Measurements from ENCODE around the gene ADAP1. TPM values are rescaled to one million over a fixed set of nuclear protein-coding genes. Genes with fewer than 3 reads are reported as not detected.

ADAP1 gene
- total RNA-seq, 1 experiment from 2014 or later = 31.2 TPM

- no TSS peak for BruUV-seq (replicated peaks)
- H3K4me1 ChIP-seq (ENCODE audit: insufficient read depth, low read length) = no peaks in the 10 kb centered on the region
- TF ChIP-seq EZH2phosphoT487 (IDR thresholded peaks at IDR 0.05; ENCODE audit: borderline replicate concordance, low read length) (no peak), EZH2 (IDR thresholded peaks at IDR 0.05; ENCODE audit: low read length, unreplicated experiment) (no peak), CTCF (conservative IDR thresholded peaks at IDR 0.05; ENCODE audit: low read depth, low read length) (no peak)
- no peaks in the 10 kb centered on the region for H3K27me3 ChIP-seq (ENCODE audit: low read length)
- no peak overlapping the region for H3K27ac ChIP-seq (ENCODE audit: low read length)
- POLR2A ChIA-PET (ENCODE audit: unreplicated experiment) = no interaction called here
- H3K9me3 ChIP-seq (ENCODE audit: low read length) = no peaks in the 10 kb centered on the region
- H3K79me2 ChIP-seq (ENCODE audit: low read length) = no peaks in the 10 kb centered on the region
- H3F3A ChIP-seq (ENCODE audit: low read length, unreplicated experiment) = no peaks in the 10 kb centered on the region
- H2AFZ ChIP-seq (ENCODE audit: low read length) = no peak overlapping the region
- intact Hi-C loops (cut with micrococcal nuclease) = no loop called here
- H3K4me2 ChIP-seq (ENCODE audit: low read length) = no peak overlapping the region
- H3K4me3 ChIP-seq (ENCODE audit: low read length) = no peak overlapping the region
- no peaks in the 10 kb centered on the region for H4K20me1 ChIP-seq (ENCODE audit: low read length)
- DNase-seq (no peak), ATAC-seq (no peak)
- no peaks in the 10 kb centered on the region for H3K9me2 ChIP-seq (replicated peaks; ENCODE audit: low read length)
- no peak overlapping the region for H3K9ac ChIP-seq (ENCODE audit: low read length)
- H3K36me3 ChIP-seq (ENCODE audit: low read depth, low read length) = no peaks in the 10 kb centered on the region
- CTCF ChIA-PET = no interaction called here
These were observed 43.2 kb upstream of the ADAP1 start for GRCh38 chr7:997404-998395.

- no peaks in the 10 kb centered on the region for H3K36me3 ChIP-seq (ENCODE audit: low read depth, low read length)
- H3K4me3 ChIP-seq (ENCODE audit: low read length) = no peak overlapping the region
- no peak overlapping the region for H3K4me2 ChIP-seq (ENCODE audit: low read length)
- no peak overlapping the region for H3K9ac ChIP-seq (ENCODE audit: low read length)
- H3K9me2 ChIP-seq (replicated peaks; ENCODE audit: low read length) = no peaks in the 10 kb centered on the region
- DNase-seq (no peak), ATAC-seq (no peak)
- H3K9me3 ChIP-seq (ENCODE audit: low read length) = no peaks in the 10 kb centered on the region
- no peak overlapping the region for H3K27ac ChIP-seq (ENCODE audit: low read length)
- no peak overlapping the region for H2AFZ ChIP-seq (ENCODE audit: low read length)
- TF ChIP-seq EZH2 (IDR thresholded peaks at IDR 0.05; ENCODE audit: low read length, unreplicated experiment) = no peak
- no peaks in the 10 kb centered on the region for H4K20me1 ChIP-seq (ENCODE audit: low read length)
- H3K27me3 ChIP-seq (ENCODE audit: low read length) = no peaks in the 10 kb centered on the region
- no TSS peak for BruUV-seq (replicated peaks)
- H3K79me2 ChIP-seq (ENCODE audit: low read length) = no peaks in the 10 kb centered on the region
- intact Hi-C loops (cut with micrococcal nuclease) = no loop called here
- H3F3A ChIP-seq (ENCODE audit: low read length, unreplicated experiment) = no peaks in the 10 kb centered on the region
- ChIA-PET CTCF (no interaction called here), POLR2A (ENCODE audit: unreplicated experiment) (no interaction called here)
- H3K4me1 ChIP-seq (ENCODE audit: insufficient read depth, low read length) = no peaks in the 10 kb centered on the region
These were observed 41.8 kb upstream of the ADAP1 start for GRCh38 chr7:996079-996872.

- ChIA-PET POLR2A (ENCODE audit: unreplicated experiment) (no interaction called here), CTCF (no interaction called here)
- H3K36me3 ChIP-seq (ENCODE audit: low read depth, low read length) = no peaks in the 10 kb centered on the region
- H3K79me2 ChIP-seq (ENCODE audit: low read length) = no peaks in the 10 kb centered on the region
- H3K27me3 ChIP-seq (ENCODE audit: low read length) = no peaks in the 10 kb centered on the region
- H3K4me2 ChIP-seq (ENCODE audit: low read length) = no peak overlapping the region
- H3K9ac ChIP-seq (ENCODE audit: low read length) = no peak overlapping the region
- no TSS peak for BruUV-seq (replicated peaks)
- ATAC-seq (no peak), DNase-seq (no peak)
- H2AFZ ChIP-seq (ENCODE audit: low read length) = no peak overlapping the region
- TF ChIP-seq EZH2phosphoT487 (IDR thresholded peaks at IDR 0.05; ENCODE audit: borderline replicate concordance, low read length) (no peak), CTCF (conservative IDR thresholded peaks at IDR 0.05; ENCODE audit: low read depth, low read length) (no peak), EZH2 (IDR thresholded peaks at IDR 0.05; ENCODE audit: low read length, unreplicated experiment) (no peak)
- no peaks in the 10 kb centered on the region for H3F3A ChIP-seq (ENCODE audit: low read length, unreplicated experiment)
- H3K4me3 ChIP-seq (ENCODE audit: low read length) = no peak overlapping the region
- H4K20me1 ChIP-seq (ENCODE audit: low read length) = no peaks in the 10 kb centered on the region
- no peak overlapping the region for H3K27ac ChIP-seq (ENCODE audit: low read length)
- no peaks in the 10 kb centered on the region for H3K4me1 ChIP-seq (ENCODE audit: insufficient read depth, low read length)
- no peaks in the 10 kb centered on the region for H3K9me3 ChIP-seq (ENCODE audit: low read length)
- no peaks in the 10 kb centered on the region for H3K9me2 ChIP-seq (replicated peaks; ENCODE audit: low read length)
- intact Hi-C loops (cut with micrococcal nuclease) = no loop called here
These were observed 41.1 kb upstream of the ADAP1 start for GRCh38 chr7:995571-995970.

All from PC-3 (cell line).